Fibroblast of the conjunctiva (primary cell): ENCODE measurements around the gene IL26.

Experiments
- DNase-seq: peaks from one replicate; pipeline ENCODE4 v3.0.0-alpha.2; 2010; ENCODE audit warnings: low read depth

IL26 gene

DNA sequence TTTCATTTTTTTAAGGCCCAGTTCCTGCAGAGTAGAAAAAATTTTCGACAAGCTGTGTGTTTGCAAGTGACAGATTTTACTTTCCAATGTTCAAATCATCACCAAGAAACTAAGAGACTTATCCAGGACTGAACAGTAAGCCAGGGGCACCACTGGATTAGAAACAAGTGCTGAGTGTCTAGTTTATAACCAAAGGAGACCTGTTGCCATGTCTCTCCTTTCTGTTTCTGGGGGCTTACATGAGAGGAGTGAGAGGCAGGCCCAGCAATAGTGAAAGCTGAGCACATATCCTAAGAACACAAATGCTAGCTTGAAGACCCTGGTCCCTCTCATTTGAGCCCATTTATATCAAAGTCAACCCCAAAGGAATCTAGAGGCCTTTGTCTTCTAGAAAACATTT lies 69.0 kb downstream of the IL26 start:
- DNase-seq: no peak

DNA sequence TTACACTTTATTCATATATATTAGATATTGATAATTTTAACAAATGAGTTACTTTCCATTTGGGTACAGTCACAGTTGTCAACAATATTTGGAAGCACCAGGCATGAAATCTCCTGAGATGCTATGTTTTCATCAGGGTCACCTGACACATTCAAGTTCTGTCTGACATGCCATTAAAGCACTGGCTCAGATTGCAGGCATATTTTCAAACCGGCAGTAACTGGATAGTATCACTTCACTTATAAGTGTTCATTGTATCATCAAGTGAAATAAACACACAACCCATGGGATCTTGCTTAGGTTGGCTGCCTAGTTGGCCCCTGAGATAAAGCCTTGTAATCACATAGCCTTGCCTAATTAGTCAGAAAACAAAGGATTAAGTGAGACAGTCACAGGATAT lies 70.8 kb downstream of the IL26 start:
- no peak for DNase-seq
